LNCaP clone FGC (cell line): ENCODE data around the gene PODXL2.
A peak's percentile ranks its signal among the peaks of the same experiment; 100 is the strongest.
"Not testable (repeated sequence)": the region's sequence is repeated elsewhere in the genome, so short reads cannot be mapped to it uniquely, and the experiment has no call there.

Source experiments
- DNase-seq: peaks from one replicate; pipeline ENCODE4 v3.0.0-alpha.2; 2011; ENCODE audit warnings: low read depth
- H3K4me3 ChIP-seq: 2 replicates; pipeline ENCODE4 v1.5.1; 2011; ENCODE audit warnings: mild to moderate bottlenecking, low read depth, low read length, control low read depth
- TF ChIP-seq, protein P1 (sequence below): IDR thresholded peaks from 2 replicates; pipeline ENCODE4 v1.5.1; 2012; ENCODE audit warnings: mild to moderate bottlenecking; ENCODE audit not compliant: control insufficient read depth, insufficient read depth; ENCODE audit errors: extremely low read depth

PODXL2 gene

GRCh38 chr3:127647845-127648204 lies 18.8 kb downstream of the PODXL2 start:
- TF ChIP-seq, protein P1, sequence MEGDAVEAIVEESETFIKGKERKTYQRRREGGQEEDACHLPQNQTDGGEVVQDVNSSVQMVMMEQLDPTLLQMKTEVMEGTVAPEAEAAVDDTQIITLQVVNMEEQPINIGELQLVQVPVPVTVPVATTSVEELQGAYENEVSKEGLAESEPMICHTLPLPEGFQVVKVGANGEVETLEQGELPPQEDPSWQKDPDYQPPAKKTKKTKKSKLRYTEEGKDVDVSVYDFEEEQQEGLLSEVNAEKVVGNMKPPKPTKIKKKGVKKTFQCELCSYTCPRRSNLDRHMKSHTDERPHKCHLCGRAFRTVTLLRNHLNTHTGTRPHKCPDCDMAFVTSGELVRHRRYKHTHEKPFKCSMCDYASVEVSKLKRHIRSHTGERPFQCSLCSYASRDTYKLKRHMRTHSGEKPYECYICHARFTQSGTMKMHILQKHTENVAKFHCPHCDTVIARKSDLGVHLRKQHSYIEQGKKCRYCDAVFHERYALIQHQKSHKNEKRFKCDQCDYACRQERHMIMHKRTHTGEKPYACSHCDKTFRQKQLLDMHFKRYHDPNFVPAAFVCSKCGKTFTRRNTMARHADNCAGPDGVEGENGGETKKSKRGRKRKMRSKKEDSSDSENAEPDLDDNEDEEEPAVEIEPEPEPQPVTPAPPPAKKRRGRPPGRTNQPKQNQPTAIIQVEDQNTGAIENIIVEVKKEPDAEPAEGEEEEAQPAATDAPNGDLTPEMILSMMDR: no peak
- no peak overlapping the region for H3K4me3 ChIP-seq
- DNase-seq: no peak

DNA sequence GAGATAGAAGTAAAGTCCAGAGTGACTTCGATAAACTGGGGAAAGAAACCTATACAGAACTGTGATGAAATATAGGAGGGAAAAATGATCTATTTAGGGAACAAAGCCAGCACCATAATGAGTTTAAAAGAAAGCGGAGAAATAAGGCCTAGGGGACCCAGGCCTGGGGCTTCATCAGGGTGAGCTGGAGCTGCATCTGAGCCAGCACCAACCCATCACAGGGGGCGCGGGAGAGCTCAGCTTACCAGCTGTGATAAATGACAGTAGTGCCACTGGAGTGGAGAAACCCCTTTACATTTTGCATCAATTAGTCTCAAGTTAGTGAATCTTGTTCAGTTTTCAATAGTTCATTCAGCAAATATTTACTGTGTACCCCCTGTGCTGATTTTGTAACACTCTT lies 21.3 kb downstream of the PODXL2 start:
- H3K4me3 ChIP-seq: no peak overlapping the region
- no peak for DNase-seq
- TF ChIP-seq, protein P1: no peak

DNA sequence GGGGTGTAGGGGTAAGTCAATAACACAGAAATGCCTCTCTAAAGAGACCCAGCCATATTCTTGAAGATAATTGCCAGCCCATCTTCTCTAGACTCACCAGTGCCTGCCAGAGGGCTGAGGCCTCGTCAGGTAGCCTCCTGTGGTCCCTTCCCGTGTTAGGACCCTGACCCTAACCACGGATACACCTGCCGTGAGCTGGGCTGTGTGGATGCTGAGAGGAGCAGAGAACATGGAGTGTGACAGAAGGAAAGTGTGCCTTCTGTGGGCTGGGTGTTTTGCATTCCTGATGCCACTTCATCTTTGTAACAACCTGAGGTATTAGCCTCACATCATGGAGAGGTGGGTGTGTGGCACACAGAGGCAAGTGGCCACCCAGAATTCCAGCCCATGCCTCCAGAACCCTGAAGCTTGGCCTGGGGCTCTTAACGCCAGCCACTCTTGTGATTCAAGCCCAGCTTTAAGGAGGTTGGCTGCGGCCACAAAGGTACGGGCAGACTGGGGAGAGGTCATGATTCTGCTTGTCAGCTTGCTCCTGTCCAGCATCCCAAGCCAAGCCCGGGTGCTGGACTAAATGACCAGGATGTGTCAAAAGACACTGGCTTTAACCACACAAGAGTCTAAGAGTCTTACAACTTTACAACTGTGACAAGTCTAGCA lies 22.7 kb downstream of the PODXL2 start:
- no peak for DNase-seq
- H3K4me3 ChIP-seq: no peak overlapping the region
- TF ChIP-seq, protein P1: no peak

GRCh38 chr3:127652246-127652995 lies 23.4 kb downstream of the PODXL2 start:
- no peak for DNase-seq
- TF ChIP-seq, protein P1: peak; percentile 76
- H3K4me3 ChIP-seq: no peak overlapping the region

- no peak for DNase-seq
- TF ChIP-seq, protein P1: no peak
- H3K4me3 ChIP-seq: no peak overlapping the region
These were observed 25.4 kb downstream of the PODXL2 start for GRCh38 chr3:127654374-127654773.

GRCh38 chr3:127654993-127655392 lies 26.0 kb downstream of the PODXL2 start:
- not testable (repeated sequence) for H3K4me3 ChIP-seq, DNase-seq

DNA sequence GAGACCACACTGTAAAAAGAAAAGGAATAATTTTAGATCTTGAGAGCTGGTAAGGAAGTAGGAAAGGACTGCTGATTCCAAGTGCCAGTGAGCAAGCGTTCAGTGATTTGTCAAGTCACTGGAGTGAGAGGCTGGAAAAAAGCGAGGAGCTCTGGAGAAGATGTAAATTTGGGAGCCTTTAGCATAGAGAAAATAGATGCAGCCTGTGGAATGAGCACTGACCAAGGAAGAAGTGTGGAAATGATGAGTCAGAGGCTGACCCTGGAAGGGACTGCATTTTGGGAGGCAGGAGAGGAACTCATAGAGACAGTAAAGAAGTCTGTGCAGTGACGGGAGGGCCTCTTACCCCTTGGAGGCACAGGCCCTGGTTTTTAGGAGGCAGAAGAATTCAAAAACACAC lies 26.7 kb downstream of the PODXL2 start:
- DNase-seq: no peak
- H3K4me3 ChIP-seq: no peak overlapping the region
- TF ChIP-seq, protein P1: no peak
